MCF 10A (cell line): ENCODE data around the gene FAM240A. TPM values are rescaled to one million over a fixed set of nuclear protein-coding genes. Genes with fewer than 3 reads are reported as not detected.

Experiments
- BruUV-seq: library from RNA; stranded (reverse); fragments of 400-500 nt; replicated peaks from 2 replicates; lab custom pipeline; 2021; lab: Mats Ljungman, UMichigan
- CTCF ChIA-PET: fragments of 300-600 bp; sonication (Branson Sonifier 250); formaldehyde crosslinking; extraction: SDS; loops from one replicate; lab custom pipeline; 2021; ENCODE audit warnings: antibody characterized with exemption, inconsistent platforms; lab: Yijun Ruan, JAX
- POLR2A ChIA-PET: fragments of 300-600, 350-650 bp; sonication (Branson Sonifier 250); formaldehyde crosslinking; extraction: SDS; loops from one replicate; lab custom pipeline; 2020; ENCODE audit warnings: antibody characterized with exemption, inconsistent platforms; lab: Yijun Ruan, JAX
- DNase-seq: peaks from one replicate; pipeline ENCODE4 v3.0.0-alpha.2; 2018; ENCODE audit not compliant: unreplicated experiment
- H3K27ac Mint-ChIP-seq: one replicate; pipeline ENCODE4 v1.8.0; 2022; ENCODE audit warnings: mild to moderate bottlenecking, low read depth, mixed read lengths; ENCODE audit not compliant: unreplicated experiment
- H3K27me3 Mint-ChIP-seq: one replicate; pipeline ENCODE4 v1.8.0; 2022; ENCODE audit warnings: mixed read lengths; ENCODE audit not compliant: insufficient read depth, unreplicated experiment
- H3K36me3 Mint-ChIP-seq: one replicate; pipeline ENCODE4 v1.8.0; 2022; ENCODE audit warnings: mild to moderate bottlenecking, moderate library complexity, mixed read lengths; ENCODE audit not compliant: insufficient read depth, unreplicated experiment
- H3K4me1 Mint-ChIP-seq: one replicate; pipeline ENCODE4 v1.8.0; 2022; ENCODE audit warnings: mixed read lengths; ENCODE audit not compliant: insufficient read depth, unreplicated experiment
- H3K4me3 Mint-ChIP-seq: one replicate; pipeline ENCODE4 v1.8.0; 2022; ENCODE audit warnings: mild to moderate bottlenecking, moderate library complexity, mixed read lengths; ENCODE audit not compliant: unreplicated experiment
- H3K9me3 Mint-ChIP-seq: one replicate; pipeline ENCODE4 v1.8.0; 2022; ENCODE audit warnings: mixed read lengths; ENCODE audit not compliant: unreplicated experiment
- CTCF ChIP-seq: fragments of 200-600 bp; IDR thresholded peaks from one replicate; pipeline ENCODE4 v1.8.0; 2022; ENCODE audit warnings: antibody characterized with exemption, mild to moderate bottlenecking; ENCODE audit not compliant: unreplicated experiment
- intact Hi-C: fragments of 100-400 bp; cut with micrococcal nuclease; formaldehyde crosslinking; loops from 2 replicates; pipeline ENCODE4 v1.14.1; 2022
- total RNA-seq: library from RNA; stranded (reverse); gene quantifications from 2 replicates; pipeline ENCODE4 v1.2.3, GENCODE V29; 2022

FAM240A gene
- total RNA-seq, 1 experiment from 2014 or later: not detected

GRCh38 chr3:46672349-46672695, 60.0 kb downstream of the FAM240A start:
- H3K27ac Mint-ChIP-seq: no peak overlapping the region
- peaks cover 45% of the 10 kb centered on the region for H3K36me3 Mint-ChIP-seq
- ChIA-PET POLR2A (no interaction called here), CTCF (interaction anchor here (0.6 to 4.1 kb wide), 2 partner anchors 184 to 1210 kb away, joined by 3 to 18 read pairs; no protein-coding TSS in a partner anchor)
- H3K4me1 Mint-ChIP-seq: no peaks in the 10 kb centered on the region
- no peak overlapping the region for H3K4me3 Mint-ChIP-seq
- DNase-seq: no peak
- H3K27me3 Mint-ChIP-seq: no peaks in the 10 kb centered on the region
- intact Hi-C loops: no loop called here
- no TSS peak for BruUV-seq
- no peak for TF ChIP-seq CTCF
- H3K9me3 Mint-ChIP-seq: no peaks in the 10 kb centered on the region

GRCh38 chr3:46673151-46674030, 61.1 kb downstream of the FAM240A start:
- peaks cover 36% of the 10 kb centered on the region for H3K36me3 Mint-ChIP-seq
- H3K4me3 Mint-ChIP-seq: no peak overlapping the region
- no peaks in the 10 kb centered on the region for H3K27me3 Mint-ChIP-seq
- no peaks in the 10 kb centered on the region for H3K4me1 Mint-ChIP-seq
- ChIA-PET POLR2A (interaction anchor here (0.6 to 1.4 kb wide), 4 partner anchors 7 to 22 kb away, joined by 3 to 10 read pairs (median 4); partner anchors contain the start of gene ALS2CL), CTCF (interaction anchor here (1.0 to 1.2 kb wide), 2 partner anchors 9 to 185 kb away, joined by 3 to 8 read pairs; no protein-coding TSS in a partner anchor)
- no peak for DNase-seq
- no TSS peak for BruUV-seq
- no peak for TF ChIP-seq CTCF
- no peaks in the 10 kb centered on the region for H3K9me3 Mint-ChIP-seq
- intact Hi-C loops: no loop called here
- H3K27ac Mint-ChIP-seq: no peak overlapping the region

- Mint-ChIP-seq H3K27me3 (no peaks in the 10 kb centered on the region), H3K4me3 (no peak overlapping the region), H3K4me1 (no peaks in the 10 kb centered on the region), H3K9me3 (no peaks in the 10 kb centered on the region), H3K27ac (no peak overlapping the region), H3K36me3 (peaks cover 34% of the 10 kb centered on the region)
- intact Hi-C loops: no loop called here
- no peak for DNase-seq
- ChIA-PET CTCF (interaction anchor here (1.0 to 1.9 kb wide), 3 partner anchors 10 to 185 kb away, joined by 3 to 8 read pairs (median 4); no protein-coding TSS in a partner anchor), POLR2A (interaction anchor here (0.6 to 1.4 kb wide), 3 partner anchors 8 to 21 kb away, joined by 3 to 10 read pairs (median 5); partner anchors contain the start of gene ALS2CL)
- peak; percentile 11 for TF ChIP-seq CTCF
- BruUV-seq: no TSS peak
These were observed 61.9 kb downstream of the FAM240A start for GRCh38 chr3:46674031-46674845.
